ENCODE results near the gene NCAPD3. TPM values are rescaled to one million over a fixed set of nuclear protein-coding genes. Genes with fewer than 3 reads are reported as not detected.
"Not testable (repeated sequence)": the region's sequence is repeated elsewhere in the genome, so short reads cannot be mapped to it uniquely, and the experiment has no call there.

NCAPD3 gene
- total and polyA plus RNA-seq, 2 donors (not counting 1 experiment from before 2014, with no cell fraction given) = 12.9 to 32.2 TPM

DNA sequence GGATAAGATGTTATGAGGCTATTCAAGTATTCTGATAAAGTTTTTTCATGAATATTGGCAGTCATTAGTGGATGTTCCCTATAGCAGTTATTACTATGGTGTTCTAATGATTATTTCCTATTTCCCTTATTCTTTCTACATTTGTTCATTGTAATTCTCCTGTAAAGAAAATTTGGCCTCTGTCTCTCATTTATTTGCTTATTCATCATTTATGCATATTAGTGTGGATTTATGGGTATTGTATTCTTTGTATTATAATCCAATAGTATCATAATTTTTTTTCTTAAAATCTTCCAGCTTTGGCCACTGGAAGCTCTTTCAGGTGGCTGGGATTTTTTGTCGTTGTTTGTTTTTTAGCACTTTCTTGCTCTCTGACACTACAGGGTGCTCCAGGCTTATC lies 107.6 kb downstream of the NCAPD3 start:
- WGBS (ENCODE audit: insufficient coverage) = no CpG with 5 or more reads among the region's 1 CpG
- H3K27ac Mint-ChIP-seq = no peak overlapping the region
- Histone ChIP-seq H3K4me1 (ENCODE audit: control insufficient read depth in 2 of 2, insufficient read depth in 2 of 2, low read length in 2 of 2) (no peaks in the 10 kb centered on the region), H3K36me3 (replicated peaks in 1 of 2; ENCODE audit: control extremely low read depth in 1 of 2, control insufficient read depth in 1 of 2, extremely low read depth in 1 of 2, insufficient read depth in 2 of 2, low read length in 1 of 2) (no peaks in the 10 kb centered on the region), H4K20me1 (ENCODE audit: control insufficient read depth, insufficient read depth, low read length, poor library complexity, severe bottlenecking) (peaks cover 11% of the 10 kb centered on the region), H3K9me3 (ENCODE audit: control extremely low read depth in 1 of 3, control insufficient read depth in 2 of 3, insufficient read depth in 1 of 3, low read length in 2 of 3) (no peaks in the 10 kb centered on the region), H2AFZ (ENCODE audit: insufficient read depth, low read depth, low read length, poor library complexity, severe bottlenecking) (no peak overlapping the region), H3K4me3 (ENCODE audit: control extremely low read depth in 1 of 5, extremely low read depth in 1 of 5, insufficient read depth in 1 of 5, low read depth in 2 of 5, low read length in 4 of 5) (no peak overlapping the region), H3K9ac (ENCODE audit: low read length) (no peak overlapping the region), H3K4me2 (replicated peaks; ENCODE audit: low read depth, low read length, poor library complexity, severe bottlenecking) (no peak overlapping the region), H3K27ac (ENCODE audit: low read length in 2 of 2) (no peak overlapping the region), H3K27me3 (replicated peaks in 1 of 4; ENCODE audit: control extremely low read depth in 1 of 4, control insufficient read depth in 3 of 4, insufficient read depth in 4 of 4, low read length in 3 of 4) (no peaks in the 10 kb centered on the region), H3K79me2 (ENCODE audit: control insufficient read depth, insufficient read depth, low read length) (peaks cover 14% of the 10 kb centered on the region)
- ChIA-PET CTCF (no interaction called here), POLR2A (no interaction called here)
- no peak for TF ChIP-seq EZH2 (IDR thresholded peaks at IDR 0.05; ENCODE audit: borderline replicate concordance, insufficient read depth, low read depth, low read length, poor library complexity, severe bottlenecking)
- no peak for TF ChIP-seq CTCF (IDR thresholded peaks at IDR 0.05)
- H3K4me1 Mint-ChIP-seq = peaks cover 15% of the 10 kb centered on the region
- H3K27me3 Mint-ChIP-seq = no peaks in the 10 kb centered on the region
- DNase-seq = no peak
- no peaks in the 10 kb centered on the region for H3K9me3 Mint-ChIP-seq (ENCODE audit: insufficient read depth)
- intact Hi-C loops (cut with micrococcal nuclease) = no loop called here
- ATAC-seq (ENCODE audit: low read depth) = no peak
- no peak overlapping the region for H3K4me3 Mint-ChIP-seq

GRCh38 chr11:134113787-134114186 lies 110.0 kb downstream of the NCAPD3 start:
- H3K27me3 Mint-ChIP-seq; intact Hi-C loops (cut with micrococcal nuclease); H3K4me3 Mint-ChIP-seq; H3K27me3 ChIP-seq (replicated peaks in 1 of 4; ENCODE audit: control extremely low read depth in 1 of 4, control insufficient read depth in 3 of 4, insufficient read depth in 4 of 4, low read length in 3 of 4); H3K27ac Mint-ChIP-seq; POLR2A ChIA-PET; H3K9me3 ChIP-seq (ENCODE audit: control extremely low read depth in 1 of 3, control insufficient read depth in 2 of 3, insufficient read depth in 1 of 3, low read length in 2 of 3); H3K9ac ChIP-seq (ENCODE audit: low read length); CTCF ChIA-PET; H2AFZ ChIP-seq (ENCODE audit: insufficient read depth, low read depth, low read length, poor library complexity, severe bottlenecking); H3K4me3 ChIP-seq (ENCODE audit: control extremely low read depth in 1 of 5, extremely low read depth in 1 of 5, insufficient read depth in 1 of 5, low read depth in 2 of 5, low read length in 4 of 5); H3K36me3 ChIP-seq (replicated peaks in 1 of 2; ENCODE audit: control extremely low read depth in 1 of 2, control insufficient read depth in 1 of 2, extremely low read depth in 1 of 2, insufficient read depth in 2 of 2, low read length in 1 of 2); H3K4me1 ChIP-seq (ENCODE audit: control insufficient read depth in 2 of 2, insufficient read depth in 2 of 2, low read length in 2 of 2); H3K27ac ChIP-seq (ENCODE audit: low read length in 2 of 2); H4K20me1 ChIP-seq (ENCODE audit: control insufficient read depth, insufficient read depth, low read length, poor library complexity, severe bottlenecking); H3K9me3 Mint-ChIP-seq (ENCODE audit: insufficient read depth); H3K4me2 ChIP-seq (replicated peaks; ENCODE audit: low read depth, low read length, poor library complexity, severe bottlenecking); DNase-seq; ATAC-seq (ENCODE audit: low read depth): not testable (repeated sequence)
- peaks cover 14% of the 10 kb centered on the region for H3K79me2 ChIP-seq (ENCODE audit: control insufficient read depth, insufficient read depth, low read length)
- peaks cover 15% of the 10 kb centered on the region for H3K4me1 Mint-ChIP-seq
- WGBS (ENCODE audit: insufficient coverage) = no CpG with 5 or more reads among the region's 1 CpG
